Sciatic nerve (tissue), 2 donors: ENCODE data around the gene LRRC36. TPM values are rescaled to one million over a fixed set of nuclear protein-coding genes. Genes with fewer than 3 reads are reported as not detected.

Source experiments
- ATAC-seq: fragments of 200-7000 bp; cut with Tn5 transposase; one replicate; pipeline ENCODE4 v1.9.1; 2020; ENCODE audit warnings: mild to moderate bottlenecking, moderate library complexity
- DNase-seq: peaks from one replicate; pipeline ENCODE4 v3.0.0-alpha.2; 2020; ENCODE audit warnings: low spot score
- intact Hi-C: fragments of 100-400 bp; cut with DNase I; formaldehyde crosslinking; loops from one replicate; pipeline ENCODE4 v1.14.2; 2022
- total RNA-seq: library from RNA; stranded (reverse); fragmentation: NEBNext Ultra II Directional; extraction: Animal tissue kit (Norgen Biotek cat#: 25700); gene quantifications from one replicate; pipeline ENCODE4 v1.2.1, GENCODE V29; 2021
- donor health status: DM: no; HTN: no; CAD: no.
- donor health status: DM: no; HTN: no; CAD: no.

Gene LRRC36
- total RNA-seq, 1 donor from 2014 or later = 1.5 TPM

- ATAC-seq (no peak), DNase-seq (no peak)
- intact Hi-C loops = loop anchor here (5.0 kb wide), 1 partner anchor 37 kb away; no protein-coding TSS in a partner anchor
Observed at GRCh38 chr16:67429799-67430503, 103.3 kb downstream of the LRRC36 start.

GRCh38 chr16:67430504-67430976, 103.9 kb downstream of the LRRC36 start:
- DNase-seq = no peak
- intact Hi-C loops = no loop called here
- ATAC-seq = no peak

GRCh38 chr16:67430977-67431774, 104.6 kb downstream of the LRRC36 start, which contains the start of gene HSD11B2:
HSD11B2 (plus strand) TSS chr16:67431121; CDS start chr16:67431249, 128 bp downstream.
- DNase-seq (no peak), ATAC-seq (peak; percentile 17)
- intact Hi-C loops = no loop called here

GRCh38 chr16:67431775-67432505, 105.3 kb downstream of the LRRC36 start:
- intact Hi-C loops = no loop called here
- ATAC-seq = no peak
- DNase-seq = no peak

GRCh38 chr16:67432506-67432890, 105.9 kb downstream of the LRRC36 start:
- ATAC-seq (no peak), DNase-seq (no peak)
- intact Hi-C loops = no loop called here

- no peak for ATAC-seq
- intact Hi-C loops = no loop called here
- DNase-seq = no peak
Observed at GRCh38 chr16:67433131-67433719, 106.6 kb downstream of the LRRC36 start.

Other genes with a start within 250 kb of the LRRC36 start
- 13.2 TPM for gene PHAF1, start 216.9 kb upstream of the LRRC36 start, total RNA-seq
- gene B3GNT9, start 175.8 kb upstream of the LRRC36 start, total RNA-seq = 13.9 TPM
- gene TRADD, start 166.9 kb upstream of the LRRC36 start, total RNA-seq = 11.3 TPM
- gene FBXL8, start 166.9 kb upstream of the LRRC36 start, total RNA-seq = 10.1 TPM
- 123 TPM for gene HSF4, start 162.1 kb upstream of the LRRC36 start, total RNA-seq
- 37.9 TPM for gene NOL3, start 156.3 kb upstream of the LRRC36 start, total RNA-seq
- gene MATCAP1, start 142.9 kb upstream of the LRRC36 start, total RNA-seq = 25.7 TPM
- gene EXOC3L1, start 136.7 kb upstream of the LRRC36 start, total RNA-seq = 1.3 TPM
- 45.0 TPM for gene E2F4, start 134.7 kb upstream of the LRRC36 start, total RNA-seq
- 2.0 TPM for gene ELMO3, start 127.7 kb upstream of the LRRC36 start, total RNA-seq
- gene TMEM208, start 99.7 kb upstream of the LRRC36 start, total RNA-seq = 24.6 TPM
- gene FHOD1, start 79.3 kb upstream of the LRRC36 start, total RNA-seq = 35.3 TPM
- gene SLC9A5, start 77.8 kb upstream of the LRRC36 start, total RNA-seq = 1.2 TPM
- gene PLEKHG4, start 47.3 kb upstream of the LRRC36 start, total RNA-seq = 15.0 TPM
- gene KCTD19, start 74 bp upstream of the LRRC36 start, total RNA-seq = 0.53 TPM
- 12.5 TPM for gene TPPP3, start 66.7 kb downstream of the LRRC36 start, total RNA-seq
- 16.3 TPM for gene ZDHHC1, start 89.7 kb downstream of the LRRC36 start, total RNA-seq
- 0.53 TPM for gene HSD11B2, start 104.3 kb downstream of the LRRC36 start, total RNA-seq
- 46.4 TPM for gene ATP6V0D1, start 154.3 kb downstream of the LRRC36 start, total RNA-seq
- gene AGRP, start 156.7 kb downstream of the LRRC36 start, total RNA-seq = not detected
- gene RIPOR1, start 202.0 kb downstream of the LRRC36 start, total RNA-seq = 116 TPM
- gene CTCF, start 235.7 kb downstream of the LRRC36 start, total RNA-seq = 44.0 TPM